ENCODE data around the gene PILRB. TPM values are rescaled to one million over a fixed set of nuclear protein-coding genes. Genes with fewer than 3 reads are reported as not detected.

Gene PILRB
- total RNA-seq, 1 experiment from 2014 or later = 50.1 TPM

DNA sequence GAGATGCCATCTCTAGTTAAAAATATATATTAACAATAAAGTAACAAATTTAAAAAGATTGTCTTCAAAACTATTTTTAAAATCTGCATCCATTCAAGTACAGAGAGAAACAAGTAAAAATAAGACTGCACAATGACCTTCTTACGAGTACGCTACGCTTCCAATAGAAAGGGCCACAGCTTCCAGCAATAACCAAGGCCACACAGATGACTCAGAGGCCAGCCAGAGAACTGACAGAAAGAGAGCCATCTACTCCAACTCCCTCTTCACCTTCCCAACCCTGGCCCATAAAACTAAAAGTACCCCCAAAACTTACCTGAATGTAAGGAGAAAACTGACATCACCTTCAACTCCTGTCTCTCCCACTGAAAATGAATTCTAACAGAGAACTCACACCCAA is 42.1 kb downstream of the PILRB start:
- TF ChIP-seq, protein P1, sequence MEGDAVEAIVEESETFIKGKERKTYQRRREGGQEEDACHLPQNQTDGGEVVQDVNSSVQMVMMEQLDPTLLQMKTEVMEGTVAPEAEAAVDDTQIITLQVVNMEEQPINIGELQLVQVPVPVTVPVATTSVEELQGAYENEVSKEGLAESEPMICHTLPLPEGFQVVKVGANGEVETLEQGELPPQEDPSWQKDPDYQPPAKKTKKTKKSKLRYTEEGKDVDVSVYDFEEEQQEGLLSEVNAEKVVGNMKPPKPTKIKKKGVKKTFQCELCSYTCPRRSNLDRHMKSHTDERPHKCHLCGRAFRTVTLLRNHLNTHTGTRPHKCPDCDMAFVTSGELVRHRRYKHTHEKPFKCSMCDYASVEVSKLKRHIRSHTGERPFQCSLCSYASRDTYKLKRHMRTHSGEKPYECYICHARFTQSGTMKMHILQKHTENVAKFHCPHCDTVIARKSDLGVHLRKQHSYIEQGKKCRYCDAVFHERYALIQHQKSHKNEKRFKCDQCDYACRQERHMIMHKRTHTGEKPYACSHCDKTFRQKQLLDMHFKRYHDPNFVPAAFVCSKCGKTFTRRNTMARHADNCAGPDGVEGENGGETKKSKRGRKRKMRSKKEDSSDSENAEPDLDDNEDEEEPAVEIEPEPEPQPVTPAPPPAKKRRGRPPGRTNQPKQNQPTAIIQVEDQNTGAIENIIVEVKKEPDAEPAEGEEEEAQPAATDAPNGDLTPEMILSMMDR (conservative IDR thresholded peaks at IDR 0.05) = no peak
- Histone ChIP-seq H3K4ac (ENCODE audit: low read depth, low read length) (no peak overlapping the region), H4K5ac (ENCODE audit: insufficient read length, low read depth, low read length) (no peak overlapping the region), H2BK12ac (ENCODE audit: insufficient read length, low read depth, low read length) (no peak overlapping the region), H3K9ac (ENCODE audit: extremely low read depth, insufficient read length, low read length) (no peak overlapping the region), H3K23ac (ENCODE audit: insufficient read length, low read depth, low read length) (no peak overlapping the region), H2BK15ac (ENCODE audit: low read depth, low read length) (no peak overlapping the region), H4K91ac (ENCODE audit: insufficient read length, low read depth, low read length) (no peak overlapping the region), H3K79me1 (ENCODE audit: insufficient read depth, low read depth, low read length, poor library complexity, severe bottlenecking) (no peaks in the 10 kb centered on the region), H3K56ac (ENCODE audit: insufficient read length, low read depth, low read length) (no peak overlapping the region), H3K23me2 (ENCODE audit: insufficient read length, low read depth, low read length, poor library complexity, severe bottlenecking) (peaks cover 2% of the 10 kb centered on the region), H3K9me3 (ENCODE audit: control insufficient read depth, low read depth, low read length) (no peaks in the 10 kb centered on the region), H3K27ac (ENCODE audit: insufficient read length, low read depth, low read length) (no peak overlapping the region), H3K79me2 (ENCODE audit: insufficient read depth, low read length) (no peaks in the 10 kb centered on the region), H2AK5ac (ENCODE audit: insufficient read length, low read length) (no peak overlapping the region), H3K14ac (ENCODE audit: insufficient read depth, low read length) (no peak overlapping the region), H4K20me1 (ENCODE audit: control insufficient read depth, insufficient read depth, insufficient read length) (no peaks in the 10 kb centered on the region), H4K8ac (replicated peaks; ENCODE audit: insufficient read length, low read depth, low read length) (no peak overlapping the region), H3K4me1 (ENCODE audit: insufficient read depth, low read length) (no peaks in the 10 kb centered on the region), H3K27me3 (ENCODE audit: insufficient read depth, low read length) (no peaks in the 10 kb centered on the region), H2BK120ac (ENCODE audit: low read depth, low read length, poor library complexity, severe bottlenecking) (no peak overlapping the region), H3K4me2 (ENCODE audit: insufficient read depth, insufficient read length, low read length) (no peak overlapping the region), H3T11ph (ENCODE audit: low read length) (no peak overlapping the region), H2AFZ (ENCODE audit: low read length) (no peak overlapping the region), H2BK5ac (ENCODE audit: insufficient read length, low read length) (no peak overlapping the region), H3K18ac (ENCODE audit: insufficient read length, low read depth, low read length) (no peak overlapping the region), H2BK20ac (ENCODE audit: low read depth, low read length, poor library complexity, severe bottlenecking) (no peak overlapping the region)
- Mint-ChIP-seq H3K4me3 (no peak overlapping the region), H3K36me3 (ENCODE audit: insufficient read depth in 1 of 3, low read depth in 3 of 3) (no peaks in the 10 kb centered on the region), H3K9me3 (no peaks in the 10 kb centered on the region), H3K27ac (no peak overlapping the region), H3K4me1 (peaks cover 16 to 28% of the 10 kb centered on the region in 2 experiments), H3K27me3 (ENCODE audit: low read depth) (peaks cover 49% of the 10 kb centered on the region)
- no CpG with 5 or more reads among the region's 3 CpGs for WGBS (ENCODE audit: extremely low coverage, insufficient read length, low lambda C conversion rate)
- no peak for DNase-seq

All from H9 (cell line).